ENCODE measurements around the gene NDST3.

GRCh38 chr4:118171381-118171780, 137.1 kb downstream of the NDST3 start:
- TF ChIP-seq, protein P1, sequence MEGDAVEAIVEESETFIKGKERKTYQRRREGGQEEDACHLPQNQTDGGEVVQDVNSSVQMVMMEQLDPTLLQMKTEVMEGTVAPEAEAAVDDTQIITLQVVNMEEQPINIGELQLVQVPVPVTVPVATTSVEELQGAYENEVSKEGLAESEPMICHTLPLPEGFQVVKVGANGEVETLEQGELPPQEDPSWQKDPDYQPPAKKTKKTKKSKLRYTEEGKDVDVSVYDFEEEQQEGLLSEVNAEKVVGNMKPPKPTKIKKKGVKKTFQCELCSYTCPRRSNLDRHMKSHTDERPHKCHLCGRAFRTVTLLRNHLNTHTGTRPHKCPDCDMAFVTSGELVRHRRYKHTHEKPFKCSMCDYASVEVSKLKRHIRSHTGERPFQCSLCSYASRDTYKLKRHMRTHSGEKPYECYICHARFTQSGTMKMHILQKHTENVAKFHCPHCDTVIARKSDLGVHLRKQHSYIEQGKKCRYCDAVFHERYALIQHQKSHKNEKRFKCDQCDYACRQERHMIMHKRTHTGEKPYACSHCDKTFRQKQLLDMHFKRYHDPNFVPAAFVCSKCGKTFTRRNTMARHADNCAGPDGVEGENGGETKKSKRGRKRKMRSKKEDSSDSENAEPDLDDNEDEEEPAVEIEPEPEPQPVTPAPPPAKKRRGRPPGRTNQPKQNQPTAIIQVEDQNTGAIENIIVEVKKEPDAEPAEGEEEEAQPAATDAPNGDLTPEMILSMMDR (IDR thresholded peaks at IDR 0.05; ENCODE audit: borderline replicate concordance, extremely low read depth, low read length, poor library complexity, severe bottlenecking) = no peak
- no peak for TF ChIP-seq EZH2 (IDR thresholded peaks at IDR 0.05; ENCODE audit: borderline replicate concordance, low read depth, low read length, severe bottlenecking)

All from DND-41 (cell line).